B cell (primary cell): Measurements from ENCODE around the gene CLINT1. TPM values are rescaled to one million over a fixed set of nuclear protein-coding genes. Genes with fewer than 3 reads are reported as not detected.

Source experiments
- ATAC-seq: fragments of 200-7000 bp; cut with Tn5 transposase; one replicate; pipeline ENCODE4 v1.10.0; 2021; ENCODE audit warnings: low read depth, mild to moderate bottlenecking, moderate number of reproducible peaks, moderate library complexity
- CTCF ChIA-PET: fragments of 350-600 bp; sonication (Branson Sonifier 250); formaldehyde crosslinking; loops from one replicate; lab custom pipeline; 2021; ENCODE audit warnings: antibody characterized with exemption, inconsistent platforms; lab: Charles Lee
- POLR2A ChIA-PET: fragments of 350-600 bp; sonication (Branson Sonifier 250); formaldehyde crosslinking; loops from one replicate; lab custom pipeline; 2021; ENCODE audit warnings: antibody characterized with exemption; lab: Charles Lee
- DNase-seq: peaks from one replicate; pipeline ENCODE4 v3.0.0; 2013
- H2AFZ ChIP-seq: 2 replicates; pipeline ENCODE4 v1.6.1; 2012; ENCODE audit warnings: mild to moderate bottlenecking, low read depth, low read length; ENCODE audit not compliant: insufficient read depth, poor library complexity, severe bottlenecking
- H3K27ac ChIP-seq, 2 donors: 1 replicate in 1 of 2; 2 replicates in 1 of 2; pipeline ENCODE4 v1.5.1; 2012 to 2013; ENCODE audit warnings: low read length in 2 of 2, mild to moderate bottlenecking in 2 of 2, moderate library complexity in 1 of 2
- H3K27me3 ChIP-seq, 4 experiments: fragments of 200-600 bp in 1 of 4; sonication (generic) in 1 of 4; replicated peaks in 1 of 4; 1 replicate in 2 of 4; 2 replicates in 2 of 4; pipeline versions ENCODE4 v1.6.1 to v1.7.0; 2013 to 2016; ENCODE audit warnings: low read length in 3 of 4, mild to moderate bottlenecking in 2 of 4, mixed read lengths in 1 of 4, moderate library complexity in 1 of 4; ENCODE audit not compliant: insufficient read depth in 4 of 4, control insufficient read depth in 3 of 4; ENCODE audit errors: control extremely low read depth in 1 of 4
- H3K36me3 ChIP-seq, 2 experiments: replicated peaks in 1 of 2; 1 replicate in 1 of 2; 2 replicates in 1 of 2; pipeline versions ENCODE4 v1.6.1 to v1.7.1; 2013; ENCODE audit warnings: low read length in 1 of 2; ENCODE audit not compliant: insufficient read depth in 2 of 2, control insufficient read depth in 1 of 2; ENCODE audit errors: control extremely low read depth in 1 of 2, extremely low read depth in 1 of 2
- H3K4me1 ChIP-seq, 2 donors: fragments of 200-600 bp in 1 of 2; sonication (generic) in 1 of 2; 1 replicate in 1 of 2; 2 replicates in 1 of 2; pipeline versions ENCODE4 v1.5.1 to v1.6.1; 2013 to 2017; ENCODE audit warnings: low read length in 2 of 2; ENCODE audit not compliant: control insufficient read depth in 2 of 2, insufficient read depth in 2 of 2
- H3K4me2 ChIP-seq: replicated peaks from 2 replicates; pipeline ENCODE3; 2012; ENCODE audit warnings: mild to moderate bottlenecking, low read depth, low read length; ENCODE audit not compliant: poor library complexity, severe bottlenecking
- H3K4me3 ChIP-seq, 5 experiments: fragments of 200-600 bp in 1 of 5; sonication (generic) in 1 of 5; 1 replicate in 3 of 5; 2 replicates in 2 of 5; pipeline versions ENCODE4 v1.5.1 to v1.7.0; 2011 to 2016; ENCODE audit warnings: low read length in 4 of 5, mild to moderate bottlenecking in 4 of 5, low read depth in 2 of 5, control low read depth in 1 of 5, moderate library complexity in 1 of 5; ENCODE audit not compliant: insufficient read depth in 1 of 5; ENCODE audit errors: control extremely low read depth in 1 of 5, extremely low read depth in 1 of 5
- H3K79me2 ChIP-seq: fragments of 200-600 bp; sonication (generic); one replicate; pipeline ENCODE4 v1.6.0; 2016; ENCODE audit warnings: low read length; ENCODE audit not compliant: control insufficient read depth, insufficient read depth
- H3K9ac ChIP-seq: fragments of 200-600 bp; sonication (generic); 2 replicates; pipeline ENCODE4 v1.6.1; 2017; ENCODE audit warnings: mild to moderate bottlenecking, low read length, moderate library complexity
- H3K9me3 ChIP-seq, 3 donors: one replicate each; pipeline versions ENCODE4 v1.6.1 to v1.7.1; 2013; ENCODE audit warnings: low read length in 2 of 3; ENCODE audit not compliant: control insufficient read depth in 2 of 3, insufficient read depth in 1 of 3; ENCODE audit errors: control extremely low read depth in 1 of 3
- H4K20me1 ChIP-seq: 2 replicates; pipeline ENCODE4 v1.6.0; 2012; ENCODE audit warnings: mild to moderate bottlenecking, low read length; ENCODE audit not compliant: insufficient read depth, control insufficient read depth, poor library complexity, severe bottlenecking
- H3K27ac Mint-ChIP-seq: one replicate; pipeline ENCODE4 v1.8.0; 2021; ENCODE audit warnings: mixed read lengths
- H3K27me3 Mint-ChIP-seq: one replicate; pipeline ENCODE4 v1.8.0; 2021; ENCODE audit warnings: mixed read lengths
- H3K4me1 Mint-ChIP-seq: one replicate; pipeline ENCODE4 v1.8.0; 2021; ENCODE audit warnings: mixed read lengths
- H3K4me3 Mint-ChIP-seq: one replicate; pipeline ENCODE4 v1.8.0; 2021; ENCODE audit warnings: mixed read lengths
- H3K9me3 Mint-ChIP-seq: one replicate; pipeline ENCODE4 v1.8.0; 2022; ENCODE audit warnings: mixed read lengths; ENCODE audit not compliant: insufficient read depth
- CTCF ChIP-seq: fragments of 200-600 bp; IDR thresholded peaks from one replicate; pipeline ENCODE4 v1.8.0; 2022; ENCODE audit warnings: antibody characterized with exemption, mild to moderate bottlenecking
- EZH2 ChIP-seq: IDR thresholded peaks from 2 replicates; pipeline ENCODE4 v1.6.1; 2012; ENCODE audit warnings: borderline replicate concordance, low read depth, mild to moderate bottlenecking, moderate library complexity, low read length; ENCODE audit not compliant: insufficient read depth, poor library complexity, severe bottlenecking
- WGBS: methylation state at CpG from one replicate; pipeline ENCODE4 v1.1.5; 2013; ENCODE audit warnings: missing lambda C conversion rate; ENCODE audit not compliant: insufficient coverage; 5-methylcytosine and 5-hydroxymethylcytosine counted together
- intact Hi-C: fragments of 100-400 bp; cut with micrococcal nuclease; formaldehyde crosslinking; loops from one replicate; pipeline ENCODE4 v1.10.0; 2022
- polyA plus RNA-seq: library from polyadenylated mRNA; depleted of rRNA; stranded (reverse); fragments of >200 nt; gene quantifications from 2 replicates; pipeline ENCODE4 v1.2.3, GENCODE V29; 2012
- total RNA-seq, 2 donors: library from RNA; stranded (reverse); fragments of 120-200 nt in 1 of 2; gene quantifications; 1 replicate in 1 of 2; 2 replicates in 1 of 2; pipeline versions ENCODE4 v1.2.3 to v1.2.4, GENCODE V29; 2013 to 2022

The CLINT1 gene
- total and polyA plus RNA-seq, 2 donors (not counting 1 experiment from before 2014, with no cell fraction given), result 69.7 to 89.1 TPM

GRCh38 chr5:157890836-157891597 lies 32.1 kb upstream of the CLINT1 start:
- Mint-ChIP-seq H3K9me3 (peaks cover 2% of the 10 kb centered on the region), H3K27ac (no peak overlapping the region), H3K27me3 (no peaks in the 10 kb centered on the region), H3K4me3 (no peak overlapping the region), H3K4me1 (no peaks in the 10 kb centered on the region)
- ATAC-seq, result no peak
- Histone ChIP-seq H3K4me2 (no peak overlapping the region), H2AFZ (no peak overlapping the region), H3K79me2 (no peaks in the 10 kb centered on the region), H3K36me3 (no peaks in the 10 kb centered on the region), H3K27me3 (no peaks in the 10 kb centered on the region), H3K9me3 (peaks cover 0 to 14% (median 0%) of the 10 kb centered on the region in 3 donors), H3K4me1 (no peaks in the 10 kb centered on the region), H3K27ac (no peak overlapping the region), H3K4me3 (no peak overlapping the region), H3K9ac (no peak overlapping the region), H4K20me1 (no peaks in the 10 kb centered on the region)
- CTCF ChIA-PET, result no interaction called here
- DNase-seq, result no peak
- WGBS, result no CpG with 5 or more reads among the region's 2 CpGs
- intact Hi-C loops, result no loop called here
- TF ChIP-seq CTCF, result no peak
- no peak for TF ChIP-seq EZH2
- POLR2A ChIA-PET, result no interaction called here

GRCh38 chr5:157888814-157889532 lies 30.0 kb upstream of the CLINT1 start:
- H3K79me2 ChIP-seq, result no peaks in the 10 kb centered on the region

More at GRCh38 chr5:157888814-157889532, 30.0 kb upstream of the CLINT1 start:
- peak overlapping the region; percentile 12 for H3K27ac Mint-ChIP-seq
- no peak for ATAC-seq
- H3K27me3 Mint-ChIP-seq, result no peaks in the 10 kb centered on the region
- POLR2A ChIA-PET, result interaction anchor here (0.6 kb wide), 1 partner anchor 12 kb away, joined by 3 read pairs; no protein-coding TSS in a partner anchor
- no peak overlapping the region for H3K27ac ChIP-seq
- peaks cover 0 to 14% (median 0%) of the 10 kb centered on the region in 3 donors for H3K9me3 ChIP-seq
- H3K9ac ChIP-seq, result no peak overlapping the region
- peaks cover 2% of the 10 kb centered on the region for H3K9me3 Mint-ChIP-seq
- H4K20me1 ChIP-seq, result no peaks in the 10 kb centered on the region
- no peaks in the 10 kb centered on the region for H3K4me1 ChIP-seq
- no peak overlapping the region for H3K4me3 Mint-ChIP-seq
- TF ChIP-seq CTCF (no peak), EZH2 (no peak)
- DNase-seq, result no peak
- intact Hi-C loops, result no loop called here
- no peaks in the 10 kb centered on the region for H3K36me3 ChIP-seq
- no peak overlapping the region for H3K4me3 ChIP-seq
- H2AFZ ChIP-seq, result no peak overlapping the region
- CTCF ChIA-PET, result no interaction called here
- no peak overlapping the region for H3K4me2 ChIP-seq
- no peaks in the 10 kb centered on the region for H3K27me3 ChIP-seq
- WGBS, result no CpG with 5 or more reads among the region's 1 CpG
- no peaks in the 10 kb centered on the region for H3K4me1 Mint-ChIP-seq
